WTC11 (cell line): Measurements from ENCODE around the gene IFT122.

Source experiments
- CTCF ChIP-seq: fragments of 200-600 bp; IDR thresholded peaks from 2 replicates; pipeline ENCODE4 v1.8.0; 2022; ENCODE audit warnings: antibody characterized with exemption
- ELF4 ChIP-seq: sonication (generic); formaldehyde crosslinking; IDR thresholded peaks from 2 replicates; pipeline ENCODE4 v1.8.1; 2022; ENCODE audit warnings: low read depth, mild to moderate bottlenecking, moderate library complexity, missing genetic modification reagents
- USF2 ChIP-seq: sonication (generic); formaldehyde crosslinking; IDR thresholded peaks from 2 replicates; pipeline ENCODE4 v1.8.1; 2023; ENCODE audit warnings: mild to moderate bottlenecking, missing genetic modification reagents, moderate library complexity

GRCh38 chr3:129562803-129563202 is 122.8 kb downstream of the IFT122 start:
- TF ChIP-seq ELF4 (CRISPR knock-in tag) (no peak), CTCF (no peak), USF2 (CRISPR knock-in tag) (no peak)
